ENCODE measurements around the gene CLCA4. TPM values are rescaled to one million over a fixed set of nuclear protein-coding genes. Genes with fewer than 3 reads are reported as not detected.

The CLCA4 gene
- total RNA-seq, 1 donor from 2014 or later, result 0.27 TPM

DNA sequence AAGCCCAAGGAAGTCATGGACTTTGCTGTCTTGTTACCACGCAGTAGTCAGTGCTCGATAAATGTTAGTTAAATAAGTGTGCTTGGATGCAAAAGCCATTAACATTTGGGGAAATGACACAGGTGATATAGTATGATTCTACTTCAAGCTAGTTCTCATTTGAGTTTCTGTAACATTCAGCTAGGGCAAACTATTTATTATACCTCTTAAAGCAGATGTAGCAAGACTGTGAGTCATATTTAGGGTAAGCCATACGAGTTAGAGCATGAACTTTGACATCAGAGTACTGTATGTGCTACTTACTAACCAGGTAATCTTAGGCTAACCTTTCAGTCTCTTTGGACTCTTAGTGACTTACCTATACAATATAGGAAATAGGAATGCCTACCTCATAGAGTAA, 21.0 kb downstream of the CLCA4 start:
- TF ChIP-seq, protein P1, sequence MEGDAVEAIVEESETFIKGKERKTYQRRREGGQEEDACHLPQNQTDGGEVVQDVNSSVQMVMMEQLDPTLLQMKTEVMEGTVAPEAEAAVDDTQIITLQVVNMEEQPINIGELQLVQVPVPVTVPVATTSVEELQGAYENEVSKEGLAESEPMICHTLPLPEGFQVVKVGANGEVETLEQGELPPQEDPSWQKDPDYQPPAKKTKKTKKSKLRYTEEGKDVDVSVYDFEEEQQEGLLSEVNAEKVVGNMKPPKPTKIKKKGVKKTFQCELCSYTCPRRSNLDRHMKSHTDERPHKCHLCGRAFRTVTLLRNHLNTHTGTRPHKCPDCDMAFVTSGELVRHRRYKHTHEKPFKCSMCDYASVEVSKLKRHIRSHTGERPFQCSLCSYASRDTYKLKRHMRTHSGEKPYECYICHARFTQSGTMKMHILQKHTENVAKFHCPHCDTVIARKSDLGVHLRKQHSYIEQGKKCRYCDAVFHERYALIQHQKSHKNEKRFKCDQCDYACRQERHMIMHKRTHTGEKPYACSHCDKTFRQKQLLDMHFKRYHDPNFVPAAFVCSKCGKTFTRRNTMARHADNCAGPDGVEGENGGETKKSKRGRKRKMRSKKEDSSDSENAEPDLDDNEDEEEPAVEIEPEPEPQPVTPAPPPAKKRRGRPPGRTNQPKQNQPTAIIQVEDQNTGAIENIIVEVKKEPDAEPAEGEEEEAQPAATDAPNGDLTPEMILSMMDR (IDR thresholded peaks at IDR 0.05; ENCODE audit: borderline replicate concordance), result no peak
- no peak overlapping the region for H3K4me3 ChIP-seq
- H3K4me1 ChIP-seq, result no peaks in the 10 kb centered on the region
- DNase-seq, result no peak
- intact Hi-C loops (cut with micrococcal nuclease), result no loop called here
- no peaks in the 10 kb centered on the region for H3K36me3 ChIP-seq
- H3K9me3 ChIP-seq (replicated peaks), result no peaks in the 10 kb centered on the region
- H3K27ac ChIP-seq (replicated peaks), result no peak overlapping the region
- H3K27me3 ChIP-seq (ENCODE audit: low read depth), result peaks cover 2% of the 10 kb centered on the region

DNA sequence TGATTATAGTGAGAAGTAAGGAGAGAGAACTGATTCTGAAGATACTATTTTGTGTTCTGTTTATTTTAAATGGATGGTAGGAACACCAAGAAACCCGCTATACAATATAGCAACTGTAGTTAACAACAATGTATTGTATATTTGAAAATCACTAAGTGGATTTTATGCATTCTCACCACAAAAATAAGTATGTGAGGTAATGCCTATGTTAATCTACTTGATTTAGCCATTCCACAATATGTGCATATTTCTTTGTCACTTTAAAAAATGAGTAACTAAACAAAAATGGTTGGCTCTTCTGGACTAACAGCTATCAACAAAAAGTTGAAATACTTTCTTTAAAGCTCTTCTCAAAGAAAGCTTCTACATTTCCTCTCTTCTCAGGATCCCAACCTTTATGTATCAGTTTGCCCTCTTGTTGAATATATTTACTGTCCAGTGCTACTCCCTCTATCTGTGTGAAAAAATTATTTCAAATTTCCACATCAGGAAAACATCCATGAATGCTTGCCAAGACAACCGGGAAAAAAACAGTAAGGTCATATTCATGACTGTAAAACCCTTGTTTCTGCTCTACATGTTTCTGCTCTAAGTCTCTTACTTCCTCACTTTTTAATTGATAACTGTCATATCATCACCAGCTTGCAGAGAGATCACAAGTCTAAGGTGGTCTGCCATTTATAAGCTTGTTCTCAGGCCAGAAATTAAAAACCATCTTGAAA, 27.0 kb downstream of the CLCA4 start:
- TF ChIP-seq, protein P1 (IDR thresholded peaks at IDR 0.05; ENCODE audit: borderline replicate concordance), result no peak
- intact Hi-C loops (cut with micrococcal nuclease), result no loop called here

DNA sequence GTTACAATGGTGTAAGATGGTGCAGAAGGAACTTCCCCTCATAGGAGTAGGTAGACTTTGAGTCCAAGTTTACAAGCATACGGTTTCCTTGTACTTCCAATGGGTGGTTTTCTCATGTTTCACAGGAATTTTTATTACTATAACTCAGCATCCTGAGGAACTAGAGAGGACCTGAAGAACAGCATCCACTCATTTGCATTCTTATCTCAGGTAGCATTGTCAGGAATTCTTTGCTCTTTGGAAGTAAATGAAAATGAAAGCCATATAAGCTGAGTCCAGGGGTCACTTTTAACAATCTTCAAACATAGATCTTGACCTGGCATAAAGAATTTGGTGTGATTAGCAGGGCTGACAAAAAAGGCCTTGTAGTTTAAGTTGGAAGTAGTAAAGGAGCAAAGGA, 34.4 kb downstream of the CLCA4 start:
- TF ChIP-seq, protein P1 (IDR thresholded peaks at IDR 0.05; ENCODE audit: borderline replicate concordance), result no peak
- H3K27me3 ChIP-seq (ENCODE audit: low read depth), result no peaks in the 10 kb centered on the region
- no peaks in the 10 kb centered on the region for H3K4me1 ChIP-seq
- no peak for DNase-seq
- intact Hi-C loops (cut with micrococcal nuclease), result no loop called here
- H3K27ac ChIP-seq (replicated peaks), result no peak overlapping the region
- no peaks in the 10 kb centered on the region for H3K9me3 ChIP-seq (replicated peaks)
- H3K36me3 ChIP-seq, result no peaks in the 10 kb centered on the region
- H3K4me3 ChIP-seq, result no peak overlapping the region

More for the DNA sequence above, 27.0 kb downstream of the CLCA4 start:
- Histone ChIP-seq H3K4me3 (no peak overlapping the region), H3K27ac (replicated peaks) (no peak overlapping the region), H3K4me1 (no peaks in the 10 kb centered on the region), H3K36me3 (no peaks in the 10 kb centered on the region), H3K27me3 (ENCODE audit: low read depth) (no peaks in the 10 kb centered on the region), H3K9me3 (replicated peaks) (no peaks in the 10 kb centered on the region)
- no peak for DNase-seq

DNA sequence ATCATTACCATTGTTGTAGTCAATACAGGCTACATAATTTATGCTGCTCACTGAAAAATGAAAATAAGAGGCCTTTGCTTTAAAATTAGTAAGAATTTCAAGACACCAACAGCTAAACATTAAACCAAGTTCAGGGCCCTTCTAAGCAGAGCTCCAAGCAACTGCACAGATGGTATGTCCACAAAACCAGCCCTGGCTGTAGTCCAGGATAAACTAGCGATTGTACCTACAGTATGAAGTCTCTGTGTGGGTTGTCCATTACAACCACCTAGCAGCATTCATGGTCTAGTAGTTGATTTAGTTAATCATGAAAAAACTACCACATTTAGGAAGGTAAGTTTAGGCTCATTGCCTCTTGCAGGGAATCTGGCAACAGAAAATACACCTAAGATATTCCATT, 35.3 kb downstream of the CLCA4 start:
- Histone ChIP-seq H3K36me3 (no peaks in the 10 kb centered on the region), H3K27me3 (ENCODE audit: low read depth) (no peaks in the 10 kb centered on the region), H3K27ac (replicated peaks) (no peak overlapping the region), H3K4me3 (no peak overlapping the region), H3K9me3 (replicated peaks) (no peaks in the 10 kb centered on the region), H3K4me1 (no peaks in the 10 kb centered on the region)
- TF ChIP-seq, protein P1 (IDR thresholded peaks at IDR 0.05; ENCODE audit: borderline replicate concordance), result no peak
- no peak for DNase-seq
- intact Hi-C loops (cut with micrococcal nuclease), result no loop called here

DNA sequence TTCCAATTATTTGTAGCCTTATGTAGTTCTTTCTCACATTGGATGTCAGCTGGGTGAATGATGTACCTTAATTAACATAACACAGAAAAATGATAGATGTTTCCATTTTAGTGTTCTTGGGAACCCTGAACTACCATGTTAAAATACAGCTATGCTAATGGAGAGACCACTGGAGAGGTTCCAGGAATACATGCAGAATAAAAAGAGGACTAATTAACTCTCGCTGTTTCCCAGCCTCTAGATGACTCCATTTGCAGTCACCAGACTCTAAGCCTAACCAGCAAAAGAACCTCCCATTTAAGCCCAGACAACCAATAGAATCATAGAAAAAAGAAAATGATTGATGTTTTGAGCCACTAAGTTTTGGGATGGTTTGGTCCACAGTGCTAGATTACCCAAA, 36.2 kb downstream of the CLCA4 start:
- H3K27me3 ChIP-seq (ENCODE audit: low read depth), result no peaks in the 10 kb centered on the region
- no peaks in the 10 kb centered on the region for H3K36me3 ChIP-seq
- no peaks in the 10 kb centered on the region for H3K9me3 ChIP-seq (replicated peaks)
- no peaks in the 10 kb centered on the region for H3K4me1 ChIP-seq
- intact Hi-C loops (cut with micrococcal nuclease), result no loop called here
- H3K27ac ChIP-seq (replicated peaks), result no peak overlapping the region
- no peak for DNase-seq
- TF ChIP-seq, protein P1 (IDR thresholded peaks at IDR 0.05; ENCODE audit: borderline replicate concordance), result no peak
- no peak overlapping the region for H3K4me3 ChIP-seq
